Gastroesophageal sphincter (tissue), 4 donors: ENCODE results near the gene SMC1A. TPM values are rescaled to one million over a fixed set of nuclear protein-coding genes. Genes with fewer than 3 reads are reported as not detected.
A peak's percentile ranks its signal among the peaks of the same experiment; 100 is the strongest.

Experiments
- ATAC-seq: fragments of 150-250 bp; one replicate; pipeline ENCODE4 v1.9.1; 2016; ENCODE audit warnings: mild to moderate bottlenecking, moderate library complexity
- H3K27ac ChIP-seq, 4 donors: fragments of 200-600 bp; sonication (generic) in 3 of 4; 1 replicate in 3 of 4; 2 replicates in 1 of 4; pipeline ENCODE4 v1.5.1; 2016 to 2019
- H3K27me3 ChIP-seq: fragments of 200-600 bp; sonication (generic); one replicate; pipeline ENCODE4 v1.5.1; 2019
- H3K36me3 ChIP-seq, 2 donors: fragments of 200-600 bp; sonication (generic); one replicate each; pipeline ENCODE4 v1.5.1; 2019; ENCODE audit warnings: control low read depth in 1 of 2
- H3K4me1 ChIP-seq, 3 donors: fragments of 200-600 bp; sonication (generic); 1 replicate in 2 of 3; 2 replicates in 1 of 3; pipeline ENCODE4 v1.5.1; 2016 to 2019; ENCODE audit warnings: control low read depth in 2 of 3
- H3K4me3 ChIP-seq, 2 donors: fragments of 200-600 bp; sonication (generic); one replicate each; pipeline ENCODE4 v1.5.1; 2019; ENCODE audit warnings: mild to moderate bottlenecking in 1 of 2, moderate library complexity in 1 of 2
- H3K9me3 ChIP-seq, 3 donors: fragments of 200-600 bp; sonication (generic); one replicate each; pipeline ENCODE4 v1.5.1; 2017 to 2019; ENCODE audit warnings: control low read depth in 2 of 3
- CTCF ChIP-seq, 4 experiments: fragments of 200-600 bp in 2 of 4; fragments of 450-650 bp in 2 of 4; sonication (generic) in 1 of 4; IDR thresholded peaks; one replicate each; pipeline ENCODE4 v1.5.1; 2017 to 2019; ENCODE audit warnings: antibody characterized with exemption in 4 of 4, mild to moderate bottlenecking in 2 of 4, moderate library complexity in 2 of 4
- EP300 ChIP-seq: sonication (generic); formaldehyde crosslinking; IDR thresholded peaks from one replicate; pipeline ENCODE4 v1.6.1; 2017; ENCODE audit warnings: antibody characterized with exemption, mild to moderate bottlenecking
- POLR2A ChIP-seq, 2 donors: fragments of 450-650 bp; IDR thresholded peaks; one replicate each; pipeline ENCODE4 v1.6.1; 2017; ENCODE audit warnings: antibody characterized with exemption in 2 of 2, mild to moderate bottlenecking in 2 of 2, moderate library complexity in 1 of 2
- POLR2AphosphoS5 ChIP-seq: sonication (generic); formaldehyde crosslinking; IDR thresholded peaks from one replicate; pipeline ENCODE4 v1.6.1; 2017; ENCODE audit warnings: antibody characterized with exemption
- WGBS, 2 donors: methylation state at CpG; one replicate each; pipeline ENCODE4 v1.1.5; 2018; ENCODE audit warnings: low coverage in 1 of 2; 5-methylcytosine and 5-hydroxymethylcytosine counted together
- total RNA-seq, 4 donors: library from RNA; depleted of rRNA; stranded (reverse); fragments of >200 nt; gene quantifications; one replicate each; pipeline ENCODE4 v1.1.0, GENCODE V29; 2016

The SMC1A gene
- total RNA-seq, 4 donors from 2014 or later, result 28.4 to 56.0 (median 33.2) TPM

- H3K36me3 ChIP-seq, result no peaks in the 10 kb centered on the region
- H3K27ac ChIP-seq, result no peak overlapping the region
- no peak for ATAC-seq
- no peaks in the 10 kb centered on the region for H3K9me3 ChIP-seq
- H3K27me3 ChIP-seq, result no peaks in the 10 kb centered on the region
- TF ChIP-seq POLR2A (IDR thresholded peaks at IDR 0.05) (no peak), POLR2AphosphoS5 (no peak)
- no peaks in the 10 kb centered on the region for H3K4me1 ChIP-seq
- H3K4me3 ChIP-seq, result no peak overlapping the region
Observed at GRCh38 chrX:53452812-53453211, 30.4 kb upstream of the SMC1A start.

- Histone ChIP-seq H3K4me3 (no peak overlapping the region), H3K36me3 (no peaks in the 10 kb centered on the region), H3K4me1 (no peaks in the 10 kb centered on the region), H3K9me3 (no peaks in the 10 kb centered on the region), H3K27me3 (no peaks in the 10 kb centered on the region), H3K27ac (no peak overlapping the region)
- no peak for ATAC-seq
- 53 to 92% methylated on average over 2 of the region's 3 CpGs for WGBS, 2 donors
- no peak for TF ChIP-seq EP300
- no peak for TF ChIP-seq POLR2AphosphoS5
- no peak for TF ChIP-seq CTCF (IDR thresholded peaks at IDR 0.05)
- no peak for TF ChIP-seq POLR2A (IDR thresholded peaks at IDR 0.05)
Observed at GRCh38 chrX:53449632-53450031, 27.2 kb upstream of the SMC1A start.

- Histone ChIP-seq H3K4me3 (no peak overlapping the region), H3K4me1 (no peaks in the 10 kb centered on the region), H3K36me3 (no peaks in the 10 kb centered on the region), H3K27me3 (no peaks in the 10 kb centered on the region), H3K9me3 (no peaks in the 10 kb centered on the region), H3K27ac (no peak overlapping the region)
- no peak for TF ChIP-seq EP300
- ATAC-seq, result no peak
- 86% methylated on average over 1 of the region's 2 CpGs; no CpG with 5 or more reads in 1 of the 2 donors for WGBS, 2 donors
Observed at GRCh38 chrX:53447441-53447840, 25.0 kb upstream of the SMC1A start.

- Histone ChIP-seq H3K36me3 (no peaks in the 10 kb centered on the region), H3K27ac (no peak overlapping the region), H3K4me3 (no peak overlapping the region), H3K27me3 (no peaks in the 10 kb centered on the region), H3K4me1 (peaks cover 0 to 11% (median 2%) of the 10 kb centered on the region in 3 donors), H3K9me3 (no peaks in the 10 kb centered on the region)
- no peak for TF ChIP-seq POLR2AphosphoS5
- TF ChIP-seq CTCF (IDR thresholded peaks at IDR 0.05), result peak in 3 of 4 experiments; percentile 10 to 51 (median 27)
- no peak for TF ChIP-seq POLR2A (IDR thresholded peaks at IDR 0.05)
- no peak for ATAC-seq
- WGBS, 2 donors, result no CpG with 5 or more reads among the region's 6 CpGs
Observed at GRCh38 chrX:53445977-53446376, 23.5 kb upstream of the SMC1A start.

GRCh38 chrX:53442322-53442631, 19.8 kb upstream of the SMC1A start:
- peak overlapping the region in 2 of 4 donors; percentile 74 to 77 for H3K27ac ChIP-seq
- no peak for ATAC-seq

More at GRCh38 chrX:53442322-53442631, 19.8 kb upstream of the SMC1A start:
- peaks cover 0 to 21% (median 2%) of the 10 kb centered on the region in 3 donors for H3K4me1 ChIP-seq
- no peaks in the 10 kb centered on the region for H3K27me3 ChIP-seq
- no peak for TF ChIP-seq EP300
- no peak for TF ChIP-seq CTCF (IDR thresholded peaks at IDR 0.05)
- no peak for TF ChIP-seq POLR2AphosphoS5
- no peak for TF ChIP-seq POLR2A (IDR thresholded peaks at IDR 0.05)
- H3K36me3 ChIP-seq, result no peaks in the 10 kb centered on the region
- H3K4me3 ChIP-seq, result peak overlapping the region in 1 of 2 donors; percentile 44
- no peaks in the 10 kb centered on the region for H3K9me3 ChIP-seq
- 43% methylated on average over 1 of the region's 1 CpG; no CpG with 5 or more reads in 1 of the 2 donors for WGBS, 2 donors
